HepG2 (cell line): ENCODE results near the gene HORMAD2. TPM values are rescaled to one million over a fixed set of nuclear protein-coding genes. Genes with fewer than 3 reads are reported as not detected.

ENCODE experiments used
- E2F2 ChIP-seq: sonication (generic); formaldehyde crosslinking; IDR thresholded peaks from 2 replicates; pipeline ENCODE4 v1.4.0; 2020; ENCODE audit warnings: missing genetic modification reagents, borderline replicate concordance
- ELF3 ChIP-seq: IDR thresholded peaks from 2 replicates; pipeline ENCODE4 v1.6.1; 2016; ENCODE audit warnings: missing genetic modification reagents, missing compliant biosample characterization
- FOXK2 ChIP-seq: fragments of 450-650 bp; IDR thresholded peaks from 2 replicates; pipeline ENCODE4 v1.6.1; 2016
- LCORL ChIP-seq, 2 experiments: fragments of 450-650 bp in 1 of 2; sonication (generic) in 1 of 2; formaldehyde crosslinking in 1 of 2; IDR thresholded peaks; 2 replicates each; pipeline versions ENCODE4 v1.5.0 to v1.6.1; 2017 to 2020; ENCODE audit warnings: antibody characterized with exemption in 1 of 2, missing genetic modification reagents in 1 of 2
- PATZ1 ChIP-seq: sonication (generic); formaldehyde crosslinking; IDR thresholded peaks from 2 replicates; pipeline ENCODE4 v1.4.0; 2020; ENCODE audit warnings: missing genetic modification reagents
- RBM39 ChIP-seq: fragments of 200-400 bp; formaldehyde crosslinking; IDR thresholded peaks from one replicate; pipeline ENCODE4 v1.6.1; 2018; ENCODE audit warnings: antibody characterized with exemption, mild to moderate bottlenecking, low read depth, low read length; ENCODE audit not compliant: poor library complexity, severe bottlenecking
- SALL1 ChIP-seq: sonication (generic); formaldehyde crosslinking; IDR thresholded peaks from 2 replicates; pipeline ENCODE4 v1.8.0; 2022; ENCODE audit warnings: mild to moderate bottlenecking, missing genetic modification reagents
- SNAPC4 ChIP-seq: sonication (generic); formaldehyde crosslinking; IDR thresholded peaks from 2 replicates; pipeline ENCODE4 v1.4.0; 2020; ENCODE audit warnings: mild to moderate bottlenecking, missing genetic modification reagents
- ZHX2 ChIP-seq, 2 experiments: sonication (generic) in 1 of 2; formaldehyde crosslinking in 1 of 2; IDR thresholded peaks; 2 replicates each; pipeline versions ENCODE4 v1.6.1 to v1.9.0; 2014 to 2022; ENCODE audit warnings: antibody characterized with exemption in 1 of 2, borderline replicate concordance in 1 of 2, inconsistent platforms in 1 of 2, low read depth in 1 of 2, missing genetic modification reagents in 1 of 2
- ZNF513 ChIP-seq: sonication (generic); formaldehyde crosslinking; conservative IDR thresholded peaks from 2 replicates; pipeline ENCODE4 v1.5.0; 2020; ENCODE audit warnings: missing genetic modification reagents
- ZNF781 ChIP-seq: sonication (generic); formaldehyde crosslinking; IDR thresholded peaks from 2 replicates; pipeline ENCODE4 v1.5.1; 2020; ENCODE audit warnings: borderline replicate concordance, mild to moderate bottlenecking, missing genetic modification reagents; ENCODE audit errors: not compliant biosample characterization
- polyA plus RNA-seq, 8 experiments: library from polyadenylated mRNA; depleted of rRNA in 3 of 8; stranded (reverse) in 7 of 8; unstranded in 1 of 8; fragments of >200 nt; fragmentation: Illumina TruSeq in 4 of 8; extraction: Trizol in 4 of 8; gene quantifications; 2 replicates each; pipeline versions ENCODE4 v1.2.1 to v1.2.3, GENCODE V29; 2011 to 2016; ENCODE audit warnings: low read depth in 4 of 8, missing spikeins in 1 of 8, mixed read lengths in 1 of 8; ENCODE audit not compliant: insufficient read depth in 1 of 8
- total RNA-seq, 5 experiments: library from RNA; depleted of rRNA; stranded (reverse); fragments of >200 nt; fragmentation: Illumina TruSeq; extraction: Trizol; gene quantifications; 2 replicates each; pipeline ENCODE4 v1.2.3, GENCODE V29; 2016; ENCODE audit warnings: low read depth in 1 of 5

HORMAD2 gene
- total and polyA plus RNA-seq, 2 of the 13 experiments (the other 11 are each of a cell fraction or from before 2014, with no cell fraction given): not detected

- peak; percentile 58; the same call in 1 of the 2 replicates for TF ChIP-seq ZHX2 (IDR thresholded peaks at IDR 0.05; ENCODE audit: low read depth)
- no peak for TF ChIP-seq ZHX2 (CRISPR knock-in tag; IDR thresholded peaks at IDR 0.05; ENCODE audit: borderline replicate concordance)
- TF ChIP-seq LCORL (IDR thresholded peaks at IDR 0.05): peak; percentile 54; the same call in 1 of the 2 replicates
- peak; percentile 96 for TF ChIP-seq LCORL (CRISPR knock-in tag; IDR thresholded peaks at IDR 0.05)
- peak; percentile 52 for TF ChIP-seq PATZ1
- TF ChIP-seq SALL1 (CRISPR knock-in tag): peak; percentile 84
- no peak for TF ChIP-seq RBM39
- TF ChIP-seq ZNF513: no peak
- no peak for TF ChIP-seq FOXK2
- no peak for TF ChIP-seq E2F2 (CRISPR knock-in tag)
- TF ChIP-seq ZNF781: no peak
- TF ChIP-seq SNAPC4 (CRISPR knock-in tag): no peak
- peak; percentile 85 for TF ChIP-seq ELF3 (CRISPR knock-in tag)
Observed at GRCh38 chr22:30212363-30212995, 132.2 kb downstream of the HORMAD2 start (continued).
